NCI-H2081 (cell line): Measurements from ENCODE around the gene BTBD6.

ENCODE experiments used
- DNase-seq, 2 experiments: peaks; one replicate each; lab custom pipeline; 2025; lab: John Stamatoyannopoulos, UW

BTBD6 gene

GRCh38 chr14:105211086-105211757 lies 37.1 kb upstream of the BTBD6 start:
- no peak for DNase-seq

DNA sequence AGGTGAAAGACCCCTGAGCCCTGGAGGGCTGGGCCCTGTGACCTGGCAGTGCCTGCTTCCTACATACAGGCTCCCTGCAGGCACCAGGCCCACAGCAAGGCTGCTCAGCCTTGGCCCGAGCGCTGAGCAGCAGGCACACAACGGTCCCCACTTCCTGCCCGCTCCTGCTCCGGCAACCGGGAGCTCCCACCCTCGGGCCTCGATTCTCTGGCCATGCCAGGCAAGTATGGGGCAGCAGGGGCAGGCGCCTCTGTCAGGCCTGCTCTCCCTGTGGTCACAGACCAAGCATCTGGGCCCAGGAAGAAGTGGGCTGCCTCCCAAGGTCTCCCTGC lies 36.6 kb upstream of the BTBD6 start:
- no peak for DNase-seq

DNA sequence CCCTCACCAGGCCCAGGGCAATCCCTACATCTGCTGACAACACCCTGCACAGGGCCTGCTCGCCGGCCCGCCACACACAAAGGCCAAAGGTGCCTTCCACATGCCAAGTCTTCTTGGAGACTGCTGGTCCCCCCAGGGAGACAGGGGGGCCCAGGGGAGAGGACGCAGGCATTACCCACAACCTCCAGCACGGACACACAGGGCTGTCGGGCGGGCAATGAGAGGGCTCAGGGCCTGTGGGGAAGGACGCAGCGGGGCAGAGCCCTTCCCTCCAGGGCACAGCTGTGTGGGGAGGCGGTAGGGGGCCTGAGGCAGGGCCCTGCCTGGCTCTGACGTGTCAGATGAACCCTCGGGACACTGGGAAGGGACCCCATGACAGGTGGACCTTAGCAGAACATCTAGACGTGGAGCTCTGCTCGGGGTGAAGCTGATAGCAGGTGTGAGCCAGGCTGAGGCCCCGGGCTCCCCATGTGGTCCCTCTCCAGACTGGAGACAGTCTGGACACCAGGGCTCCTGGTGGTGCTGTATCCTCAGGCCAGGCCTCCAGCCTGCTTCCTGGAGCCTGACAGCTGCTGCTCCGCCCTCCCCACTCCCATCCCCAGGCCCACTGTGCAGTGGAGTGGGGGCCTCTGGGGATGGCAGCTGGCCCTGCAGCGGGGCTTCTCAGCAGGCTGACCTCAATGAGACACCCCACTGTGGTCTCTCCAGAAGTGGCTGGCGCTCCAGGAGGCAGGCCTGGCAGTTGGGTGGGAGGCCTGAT lies 35.6 kb upstream of the BTBD6 start:
- DNase-seq: peak; percentile 32 to 70

- peak in 1 of 2 experiments; percentile 42 for DNase-seq
These were observed 35.0 kb upstream of the BTBD6 start for GRCh38 chr14:105213361-105213760.

GRCh38 chr14:105214324-105214915 lies 33.9 kb upstream of the BTBD6 start:
- DNase-seq: no peak

GRCh38 chr14:105215602-105216001 lies 32.7 kb upstream of the BTBD6 start:
- no peak for DNase-seq

DNA sequence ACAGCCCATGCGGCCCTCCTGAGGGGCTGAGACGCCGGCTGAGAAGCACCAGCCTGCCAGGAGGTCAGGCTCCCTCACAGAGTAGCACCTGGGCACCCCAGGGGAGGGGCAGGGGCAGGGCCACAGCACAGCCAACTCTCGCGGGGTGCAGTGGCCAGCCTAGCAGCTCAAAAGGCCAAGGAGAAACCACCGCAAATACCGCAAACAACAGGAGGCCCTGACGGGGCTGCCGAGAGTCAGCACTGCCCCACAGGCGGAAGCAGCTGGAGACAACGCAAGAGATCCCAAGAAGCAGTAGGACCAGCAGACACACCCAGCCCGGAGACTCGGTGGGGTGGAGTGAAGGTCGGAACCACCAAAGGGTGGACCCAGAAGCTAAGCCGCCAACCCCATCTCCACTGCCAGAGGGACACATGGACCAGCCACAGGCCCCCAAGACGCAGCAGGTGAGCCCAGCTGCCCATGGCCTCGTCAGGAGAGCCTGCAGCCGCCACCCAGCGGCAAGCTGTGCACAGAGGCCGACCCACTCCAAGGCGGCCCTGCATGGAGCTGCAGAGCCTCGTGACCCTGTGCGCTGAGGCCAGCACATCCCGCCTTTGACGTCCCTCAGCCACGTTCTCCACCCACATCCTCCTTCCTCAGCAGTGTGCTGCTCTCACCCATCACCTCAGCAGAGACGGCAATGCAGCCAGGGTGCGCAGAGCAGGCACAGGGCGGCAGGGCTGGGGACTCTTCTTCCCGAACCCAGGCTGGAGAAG lies 31.7 kb upstream of the BTBD6 start:
- no peak for DNase-seq

DNA sequence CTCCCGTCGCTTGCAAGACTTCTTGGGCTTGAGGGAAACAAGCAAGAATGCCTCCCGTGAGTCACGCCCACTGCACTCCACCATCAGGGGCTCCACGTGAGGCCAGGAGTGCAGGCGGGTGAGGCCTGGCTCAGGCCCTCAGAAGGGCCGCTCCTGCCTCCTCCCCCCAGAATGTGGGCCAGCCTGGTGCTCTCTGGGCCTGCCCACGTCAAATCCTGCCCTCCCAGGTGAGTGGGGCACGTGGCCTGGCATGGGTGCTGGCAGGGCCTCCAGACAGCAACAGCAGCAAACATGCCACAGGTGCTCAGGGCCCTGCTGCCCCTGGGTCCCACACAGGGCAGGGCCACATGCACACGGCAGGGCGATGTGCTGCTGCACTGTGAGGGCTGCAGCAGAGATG lies 30.6 kb upstream of the BTBD6 start:
- DNase-seq: no peak

- DNase-seq: no peak
These were observed 29.7 kb upstream of the BTBD6 start for GRCh38 chr14:105218611-105219010.

- DNase-seq: no peak
These were observed 29.2 kb upstream of the BTBD6 start for GRCh38 chr14:105219043-105219612.

DNA sequence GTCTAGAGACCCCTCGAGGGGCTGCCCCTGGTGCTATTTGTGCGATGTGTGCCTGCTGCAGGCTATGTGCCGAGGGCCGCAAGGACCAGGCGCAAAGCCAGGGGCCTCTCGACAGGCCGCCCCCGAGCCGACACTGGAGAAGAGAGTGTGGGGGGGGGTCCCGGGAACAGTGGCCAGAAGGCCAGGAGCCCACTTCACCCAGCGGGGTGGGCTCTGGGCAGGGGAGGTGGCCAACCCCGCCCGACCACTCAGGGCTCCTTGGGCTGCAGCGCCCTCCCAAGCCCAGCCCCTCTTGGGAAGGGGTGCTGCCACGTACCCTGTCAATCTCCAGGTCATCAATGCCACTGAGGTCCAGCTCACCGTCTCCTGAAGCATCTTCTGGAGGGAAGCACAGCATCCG lies 28.6 kb upstream of the BTBD6 start:
- DNase-seq: no peak

GRCh38 chr14:105220699-105221597 lies 27.4 kb upstream of the BTBD6 start:
- no peak for DNase-seq

- DNase-seq: no peak
These were observed 26.6 kb upstream of the BTBD6 start for GRCh38 chr14:105221598-105222178.

GRCh38 chr14:105223260-105223659 lies 25.1 kb upstream of the BTBD6 start:
- no peak for DNase-seq

DNA sequence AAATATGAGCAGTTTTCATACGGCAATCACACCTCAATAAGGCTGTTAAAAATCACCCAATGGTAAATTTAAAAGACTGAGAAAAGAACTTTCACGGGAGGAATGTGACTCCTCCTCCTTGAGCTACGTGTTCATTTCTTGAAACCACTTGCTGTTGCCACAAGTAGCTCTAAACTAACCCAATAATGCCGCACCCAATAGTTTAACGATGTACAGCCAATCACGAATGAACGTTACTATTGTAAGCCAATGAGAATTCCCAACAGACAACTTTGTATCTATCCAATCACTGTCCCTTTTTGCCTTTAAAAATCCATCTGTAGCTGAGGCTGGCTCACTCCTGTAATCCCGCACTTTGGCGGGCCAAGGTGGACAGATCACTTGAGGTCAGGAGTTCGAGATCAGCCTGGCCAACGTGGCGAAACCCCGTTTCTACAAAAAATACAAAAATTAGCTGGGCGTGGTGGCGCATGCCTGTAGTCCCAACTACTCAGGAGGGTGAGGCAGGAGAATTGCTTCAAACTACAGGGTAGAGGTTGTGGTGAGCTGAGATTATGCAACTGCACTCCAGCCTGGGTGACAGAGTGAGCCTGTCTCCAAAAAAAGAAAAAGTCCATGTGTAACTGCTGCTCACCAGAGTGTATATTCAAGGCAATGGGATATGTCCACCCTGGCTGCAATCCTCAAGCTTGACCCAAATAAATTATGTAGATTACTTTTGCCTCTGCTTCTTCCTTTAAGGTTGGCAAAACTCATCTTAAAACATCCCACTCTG lies 24.4 kb upstream of the BTBD6 start:
- no peak for DNase-seq

GRCh38 chr14:105224845-105225570 lies 23.3 kb upstream of the BTBD6 start:
- no peak for DNase-seq

GRCh38 chr14:105226198-105226597 lies 22.1 kb upstream of the BTBD6 start:
- no peak for DNase-seq

- no peak for DNase-seq
These were observed 21.0 kb upstream of the BTBD6 start for GRCh38 chr14:105227346-105227745.

- DNase-seq: no peak
These were observed 19.8 kb upstream of the BTBD6 start for GRCh38 chr14:105228562-105228961.
